T-helper 22 cell (primary cell): ENCODE measurements around the gene MLPH.

Experiments used
- DNase-seq: peaks from one replicate; pipeline ENCODE4 v3.0.0-alpha.2; 2020; ENCODE audit warnings: low read depth

Gene MLPH

GRCh38 chr2:237486819-237487448, at the start of gene MLPH:
TSS of gene MLPH (plus strand) at chr2:237487251. CDS start at chr2:237493427, 6,176 bp downstream.
- no peak for DNase-seq

- DNase-seq, result no peak
Measured at GRCh38 chr2:237437566-237437965, 49.5 kb upstream of the MLPH start.

GRCh38 chr2:237438080-237438940, 48.7 kb upstream of the MLPH start:
- no peak for DNase-seq

- no peak for DNase-seq
Measured at GRCh38 chr2:237440819-237441281, 46.2 kb upstream of the MLPH start.

- no peak for DNase-seq
Measured at GRCh38 chr2:237441605-237442274, 45.3 kb upstream of the MLPH start.

GRCh38 chr2:237444071-237444470, 43.0 kb upstream of the MLPH start:
- no peak for DNase-seq

- no peak for DNase-seq
Measured at GRCh38 chr2:237445611-237446337, 41.3 kb upstream of the MLPH start.

- no peak for DNase-seq
Measured at GRCh38 chr2:237446338-237446665, 40.7 kb upstream of the MLPH start.

- no peak for DNase-seq
Measured at GRCh38 chr2:237447496-237447895, 39.6 kb upstream of the MLPH start.

GRCh38 chr2:237448171-237448570, 38.9 kb upstream of the MLPH start:
- no peak for DNase-seq

- no peak for DNase-seq
Measured at GRCh38 chr2:237448626-237449025, 38.4 kb upstream of the MLPH start.

GRCh38 chr2:237449193-237449881, 37.7 kb upstream of the MLPH start:
- no peak for DNase-seq

- no peak for DNase-seq
Measured at GRCh38 chr2:237450108-237450507, 36.9 kb upstream of the MLPH start.

GRCh38 chr2:237450583-237450982, 36.5 kb upstream of the MLPH start:
- DNase-seq, result no peak

- no peak for DNase-seq
Measured at GRCh38 chr2:237451643-237452469, 35.2 kb upstream of the MLPH start.

- DNase-seq, result no peak
Measured at GRCh38 chr2:237452861-237453260, 34.2 kb upstream of the MLPH start.

- no peak for DNase-seq
Measured at GRCh38 chr2:237453671-237454070, 33.4 kb upstream of the MLPH start.

GRCh38 chr2:237455764-237456163, 31.3 kb upstream of the MLPH start:
- no peak for DNase-seq

GRCh38 chr2:237456200-237456843, 30.7 kb upstream of the MLPH start:
- DNase-seq, result no peak

- DNase-seq, result no peak
Measured at GRCh38 chr2:237457388-237457941, 29.6 kb upstream of the MLPH start.
